ENCODE results near the gene TMEM53.

The TMEM53 gene

DNA sequence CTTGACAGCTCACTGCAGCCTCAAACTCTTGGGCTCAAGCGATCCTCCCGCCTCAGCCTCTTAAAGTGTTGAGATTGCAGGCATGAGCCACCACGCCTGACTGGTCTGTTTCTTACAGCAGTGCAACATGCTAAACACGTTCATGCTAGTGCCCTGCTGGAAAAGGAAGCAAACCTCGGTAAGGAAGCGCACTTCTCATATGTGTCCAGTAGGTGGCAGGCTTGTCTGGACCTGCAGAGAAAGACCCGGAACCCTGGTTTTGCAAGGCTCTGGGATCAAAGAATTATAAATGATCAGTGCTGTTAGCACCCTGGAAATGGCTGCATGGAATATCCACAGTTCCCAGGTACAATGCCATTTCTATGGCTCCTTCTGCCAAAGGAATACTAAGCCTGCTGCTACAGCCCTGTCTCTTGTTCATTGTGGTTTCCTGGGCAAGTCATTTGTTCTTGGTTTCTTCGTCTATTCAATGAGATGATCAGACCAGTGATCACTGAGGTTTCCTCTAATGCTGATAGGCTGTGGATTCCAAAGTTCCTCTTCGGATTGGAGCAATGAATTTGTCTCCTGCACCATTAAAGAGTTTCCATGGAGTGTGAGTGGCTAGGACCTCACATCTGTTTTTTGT, 40.8 kb upstream of the TMEM53 start:
- no peaks in the 10 kb centered on the region for H3K36me3 ChIP-seq (ENCODE audit: low read depth)
- ATAC-seq (ENCODE audit: low read depth): peak; percentile 60
- no peak overlapping the region for H3K27ac ChIP-seq (ENCODE audit: poor library complexity, severe bottlenecking)
- no peaks in the 10 kb centered on the region for H3K27me3 ChIP-seq (ENCODE audit: insufficient read depth, poor library complexity, severe bottlenecking)
- H3K9me3 ChIP-seq (ENCODE audit: severe bottlenecking): no peaks in the 10 kb centered on the region
- no peaks in the 10 kb centered on the region for H3K4me1 ChIP-seq (ENCODE audit: insufficient read depth, poor library complexity, severe bottlenecking)
- TF ChIP-seq CTCF (IDR thresholded peaks at IDR 0.05; ENCODE audit: poor library complexity, severe bottlenecking): peak; percentile 92
- DNase-seq (ENCODE audit: low spot score): no peak
- H3K4me3 ChIP-seq (ENCODE audit: severe bottlenecking): no peak overlapping the region

DNA sequence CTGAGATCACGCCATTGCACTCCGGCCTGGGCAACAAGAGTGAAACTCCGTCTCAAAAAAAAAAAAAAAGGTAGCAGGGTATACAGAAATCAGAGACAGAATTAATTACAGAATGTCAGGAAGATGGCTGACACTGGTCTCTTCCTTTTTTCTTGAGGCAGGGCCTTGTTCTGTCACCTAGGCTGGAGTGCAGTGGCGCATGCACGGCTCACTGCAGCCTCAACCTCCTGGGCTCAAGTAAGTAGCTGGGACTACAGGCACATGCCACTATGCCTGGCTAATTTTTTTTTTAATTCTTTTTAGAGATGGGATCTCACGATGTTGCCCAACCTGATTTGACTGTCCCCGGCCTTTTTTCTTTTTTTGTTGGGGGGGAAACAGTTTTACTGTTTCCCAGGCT, 40.3 kb upstream of the TMEM53 start:
- Histone ChIP-seq H3K36me3 (ENCODE audit: low read depth) (no peaks in the 10 kb centered on the region), H3K9me3 (ENCODE audit: severe bottlenecking) (no peaks in the 10 kb centered on the region), H3K27me3 (ENCODE audit: insufficient read depth, poor library complexity, severe bottlenecking) (no peaks in the 10 kb centered on the region), H3K4me1 (ENCODE audit: insufficient read depth, poor library complexity, severe bottlenecking) (no peaks in the 10 kb centered on the region), H3K4me3 (ENCODE audit: severe bottlenecking) (no peak overlapping the region), H3K27ac (ENCODE audit: poor library complexity, severe bottlenecking) (no peak overlapping the region)
- TF ChIP-seq CTCF (IDR thresholded peaks at IDR 0.05; ENCODE audit: poor library complexity, severe bottlenecking): no peak
- DNase-seq (ENCODE audit: low spot score): no peak
- ATAC-seq (ENCODE audit: low read depth): no peak

DNA sequence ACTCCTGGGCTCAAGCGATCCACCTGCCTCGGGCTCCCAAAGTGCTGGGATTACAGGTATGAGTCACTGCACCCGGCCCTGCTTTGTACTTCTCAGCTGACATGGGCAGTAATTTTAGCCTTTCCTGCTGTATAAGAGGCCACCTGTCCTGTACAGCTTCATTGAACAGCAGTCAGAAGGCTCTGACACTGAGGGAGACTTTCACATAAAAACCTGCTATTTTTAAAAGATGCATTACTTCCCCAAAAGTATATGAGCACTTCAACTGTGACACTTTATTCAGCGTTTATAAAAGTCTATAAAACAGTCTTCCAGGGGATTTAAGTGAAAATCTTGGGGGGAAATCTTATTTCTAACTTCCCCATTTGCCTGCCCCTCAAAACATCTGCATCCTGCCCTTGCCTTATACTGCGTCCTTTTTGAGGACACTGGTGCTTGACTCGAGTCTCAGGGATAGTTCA, 39.1 kb upstream of the TMEM53 start:
- Histone ChIP-seq H3K27me3 (ENCODE audit: insufficient read depth, poor library complexity, severe bottlenecking) (no peaks in the 10 kb centered on the region), H3K4me1 (ENCODE audit: insufficient read depth, poor library complexity, severe bottlenecking) (no peaks in the 10 kb centered on the region), H3K36me3 (ENCODE audit: low read depth) (no peaks in the 10 kb centered on the region), H3K27ac (ENCODE audit: poor library complexity, severe bottlenecking) (no peak overlapping the region), H3K9me3 (ENCODE audit: severe bottlenecking) (no peaks in the 10 kb centered on the region), H3K4me3 (ENCODE audit: severe bottlenecking) (no peak overlapping the region)
- TF ChIP-seq CTCF (IDR thresholded peaks at IDR 0.05; ENCODE audit: poor library complexity, severe bottlenecking): no peak
- DNase-seq (ENCODE audit: low spot score) (no peak), ATAC-seq (ENCODE audit: low read depth) (peak; percentile 82)

- peak; percentile 10 for TF ChIP-seq CTCF (IDR thresholded peaks at IDR 0.05; ENCODE audit: poor library complexity, severe bottlenecking)
- no peak for ATAC-seq (ENCODE audit: low read depth)
- no peak overlapping the region for H3K27ac ChIP-seq (ENCODE audit: poor library complexity, severe bottlenecking)
- H3K4me3 ChIP-seq (ENCODE audit: severe bottlenecking): no peak overlapping the region
- no peaks in the 10 kb centered on the region for H3K36me3 ChIP-seq (ENCODE audit: low read depth)
- no peaks in the 10 kb centered on the region for H3K4me1 ChIP-seq (ENCODE audit: insufficient read depth, poor library complexity, severe bottlenecking)
- H3K27me3 ChIP-seq (ENCODE audit: insufficient read depth, poor library complexity, severe bottlenecking): no peaks in the 10 kb centered on the region
- DNase-seq (ENCODE audit: low spot score): no peak
- no peaks in the 10 kb centered on the region for H3K9me3 ChIP-seq (ENCODE audit: severe bottlenecking)
These were observed 33.9 kb upstream of the TMEM53 start for GRCh38 chr1:44707959-44708831.
